ENCODE results near the gene IL1R1.

The IL1R1 gene

GRCh38 chr2:102149644-102150455 is 7.3 kb downstream of the IL1R1 start:
- H3K27ac ChIP-seq, result no peak overlapping the region
- TF ChIP-seq CTCF (conservative IDR thresholded peaks at IDR 0.05), result no peak

- H3K27ac ChIP-seq, result no peak overlapping the region
- TF ChIP-seq CTCF (conservative IDR thresholded peaks at IDR 0.05), result no peak
Observed at GRCh38 chr2:102154364-102154763, 11.8 kb downstream of the IL1R1 start.

- no peak for TF ChIP-seq CTCF (conservative IDR thresholded peaks at IDR 0.05)
- peak overlapping the region; percentile 41 for H3K27ac ChIP-seq
Observed at GRCh38 chr2:102154946-102155702, 12.6 kb downstream of the IL1R1 start.

- peak overlapping the region; percentile 41 for H3K27ac ChIP-seq
- no peak for TF ChIP-seq CTCF (conservative IDR thresholded peaks at IDR 0.05)
Observed at GRCh38 chr2:102155703-102156515, 13.4 kb downstream of the IL1R1 start.

- TF ChIP-seq CTCF (conservative IDR thresholded peaks at IDR 0.05), result no peak
- no peak overlapping the region for H3K27ac ChIP-seq
Observed at GRCh38 chr2:102158011-102158755, 15.6 kb downstream of the IL1R1 start.

- TF ChIP-seq CTCF (conservative IDR thresholded peaks at IDR 0.05), result no peak
- no peak overlapping the region for H3K27ac ChIP-seq
Observed at GRCh38 chr2:102159295-102159694, 16.7 kb downstream of the IL1R1 start.

Data from VCaP (cell line).